ENCODE data around the gene SBF2.

The SBF2 gene

GRCh38 chr11:10322830-10323792, 29.1 kb upstream of the SBF2 start:
- DNase-seq (ENCODE audit: low spot score), result peak; percentile 77
- Histone ChIP-seq H3K27ac (peak overlapping the region; percentile 53 to 81), H3K4me3 (peak overlapping the region; percentile 37)
- TF ChIP-seq, protein P1, sequence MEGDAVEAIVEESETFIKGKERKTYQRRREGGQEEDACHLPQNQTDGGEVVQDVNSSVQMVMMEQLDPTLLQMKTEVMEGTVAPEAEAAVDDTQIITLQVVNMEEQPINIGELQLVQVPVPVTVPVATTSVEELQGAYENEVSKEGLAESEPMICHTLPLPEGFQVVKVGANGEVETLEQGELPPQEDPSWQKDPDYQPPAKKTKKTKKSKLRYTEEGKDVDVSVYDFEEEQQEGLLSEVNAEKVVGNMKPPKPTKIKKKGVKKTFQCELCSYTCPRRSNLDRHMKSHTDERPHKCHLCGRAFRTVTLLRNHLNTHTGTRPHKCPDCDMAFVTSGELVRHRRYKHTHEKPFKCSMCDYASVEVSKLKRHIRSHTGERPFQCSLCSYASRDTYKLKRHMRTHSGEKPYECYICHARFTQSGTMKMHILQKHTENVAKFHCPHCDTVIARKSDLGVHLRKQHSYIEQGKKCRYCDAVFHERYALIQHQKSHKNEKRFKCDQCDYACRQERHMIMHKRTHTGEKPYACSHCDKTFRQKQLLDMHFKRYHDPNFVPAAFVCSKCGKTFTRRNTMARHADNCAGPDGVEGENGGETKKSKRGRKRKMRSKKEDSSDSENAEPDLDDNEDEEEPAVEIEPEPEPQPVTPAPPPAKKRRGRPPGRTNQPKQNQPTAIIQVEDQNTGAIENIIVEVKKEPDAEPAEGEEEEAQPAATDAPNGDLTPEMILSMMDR (IDR thresholded peaks at IDR 0.05), result peak; percentile 31

DNA sequence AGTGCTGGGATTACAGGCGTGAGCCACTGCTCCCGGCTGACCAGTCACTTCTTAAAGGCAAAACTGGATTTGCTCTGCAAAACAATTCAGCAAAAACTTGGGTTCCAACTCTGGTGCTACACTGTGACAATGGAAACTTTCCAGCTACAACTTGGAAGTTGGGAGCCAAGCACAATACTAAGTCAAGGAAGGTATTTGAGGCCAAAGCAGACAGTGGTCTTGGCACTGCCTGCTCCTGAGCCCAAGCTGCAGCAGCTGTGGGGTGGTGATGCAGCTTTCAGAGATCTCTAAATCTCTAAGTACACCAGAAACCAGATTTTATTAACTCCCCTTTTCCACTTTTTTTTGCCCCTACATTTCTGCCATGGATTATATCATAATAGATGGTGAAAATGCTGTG, 28.4 kb upstream of the SBF2 start:
- peak overlapping the region; percentile 53 to 81 for H3K27ac ChIP-seq
- DNase-seq (ENCODE audit: low spot score), result no peak
- TF ChIP-seq, protein P1 (IDR thresholded peaks at IDR 0.05), result no peak
- no peak overlapping the region for H3K4me3 ChIP-seq

DNA sequence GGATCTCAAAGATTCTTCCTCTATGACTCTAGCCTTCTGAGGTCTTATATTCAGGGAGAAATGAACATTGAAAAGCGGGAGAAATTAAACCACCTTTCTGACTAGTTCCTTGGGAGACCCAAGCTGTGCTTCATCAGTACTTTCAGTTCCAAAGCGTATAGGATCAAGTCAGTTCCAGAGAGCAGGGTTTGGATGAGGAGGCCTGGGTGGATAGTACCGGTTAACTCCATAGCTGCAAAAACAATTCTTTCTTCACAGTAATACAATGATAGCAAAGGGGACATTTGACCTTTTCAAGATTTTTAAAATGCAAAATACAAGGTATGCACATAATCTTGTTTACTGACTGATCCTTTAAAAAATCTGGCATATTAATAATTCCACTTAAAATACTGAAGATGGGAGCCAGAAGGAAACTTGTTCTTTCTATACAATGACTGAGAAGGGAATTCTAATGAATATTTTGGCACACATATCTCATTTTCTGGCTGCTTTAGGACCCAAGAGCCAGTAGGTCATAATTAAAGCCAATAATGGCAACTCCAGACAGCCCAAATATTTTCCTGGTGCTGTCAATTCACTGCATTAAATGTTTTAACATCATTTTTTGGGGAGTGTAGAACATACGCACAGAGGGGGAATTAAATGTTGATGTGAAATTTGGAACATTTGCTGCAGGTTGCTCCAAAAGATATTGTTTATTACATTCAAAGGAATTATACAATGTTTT, 26.9 kb upstream of the SBF2 start:
- no peak overlapping the region for H3K4me3 ChIP-seq
- H3K27ac ChIP-seq, result no peak overlapping the region
- no peak for DNase-seq (ENCODE audit: low spot score)
- TF ChIP-seq, protein P1 (IDR thresholded peaks at IDR 0.05), result no peak

- TF ChIP-seq, protein P1 (IDR thresholded peaks at IDR 0.05), result no peak
- H3K4me3 ChIP-seq, result no peak overlapping the region
- no peak overlapping the region for H3K27ac ChIP-seq
- no peak for DNase-seq (ENCODE audit: low spot score)
Measured at GRCh38 chr11:10319702-10320558, 25.9 kb upstream of the SBF2 start.

GRCh38 chr11:10318527-10318802, 24.4 kb upstream of the SBF2 start:
- TF ChIP-seq, protein P1 (IDR thresholded peaks at IDR 0.05), result no peak
- DNase-seq (ENCODE audit: low spot score), result no peak
- H3K27ac ChIP-seq, result no peak overlapping the region
- H3K4me3 ChIP-seq, result no peak overlapping the region

- Histone ChIP-seq H3K4me3 (no peak overlapping the region), H3K27ac (peak overlapping the region in 1 of 2 donors; percentile 44)
- no peak for DNase-seq (ENCODE audit: low spot score)
- TF ChIP-seq, protein P1 (IDR thresholded peaks at IDR 0.05), result no peak
Measured at GRCh38 chr11:10317776-10318526, 23.9 kb upstream of the SBF2 start.
